ENCODE data around the gene THBS2. TPM values are rescaled to one million over a fixed set of nuclear protein-coding genes. Genes with fewer than 3 reads are reported as not detected.

THBS2 gene
- total and polyA plus RNA-seq, 2 of the 4 experiments (the other 2 are of a cell fraction): 97.3 to 113 TPM

- TF ChIP-seq BHLHE40 (IDR thresholded peaks at IDR 0.05; ENCODE audit: low read depth, low read length) (no peak), CTCF (conservative IDR thresholded peaks at IDR 0.05; ENCODE audit: low read depth, low read length) (no peak), MXI1 (IDR thresholded peaks at IDR 0.05; ENCODE audit: borderline replicate concordance, low read depth, low read length) (no peak), ELK1 (IDR thresholded peaks at IDR 0.05; ENCODE audit: borderline replicate concordance, low read depth, low read length) (no peak), CHD1 (IDR thresholded peaks at IDR 0.05; ENCODE audit: low read depth, low read length) (no peak), MAFK (IDR thresholded peaks at IDR 0.05; ENCODE audit: low read depth, low read length) (no peak), FOS (IDR thresholded peaks at IDR 0.05; ENCODE audit: low read depth, low read length) (no peak), RCOR1 (IDR thresholded peaks at IDR 0.05; ENCODE audit: insufficient replicate concordance, low read length) (no peak), RFX5 (IDR thresholded peaks at IDR 0.05; ENCODE audit: low read depth, low read length) (no peak), NFE2L2 (IDR thresholded peaks at IDR 0.05; ENCODE audit: low read depth, low read length) (no peak), POLR2A (IDR thresholded peaks at IDR 0.05; ENCODE audit: low read depth, low read length) (no peak), USF2 (IDR thresholded peaks at IDR 0.05; ENCODE audit: low read depth, low read length) (no peak), RAD21 (IDR thresholded peaks at IDR 0.05; ENCODE audit: low read length) (no peak), CEBPB (IDR thresholded peaks at IDR 0.05; ENCODE audit: low read depth, low read length) (no peak)
- H3K79me1 ChIP-seq (ENCODE audit: low read depth in 1 of 2, low read length in 2 of 2): no peaks in the 10 kb centered on the region
- H3K27me3 ChIP-seq (ENCODE audit: control insufficient read depth, insufficient read depth, low read length): no peaks in the 10 kb centered on the region
- intact Hi-C loops (cut with micrococcal nuclease): no loop called here
- no peaks in the 10 kb centered on the region for H4K20me1 ChIP-seq (ENCODE audit: insufficient read depth, low read length)
- H2AFZ ChIP-seq (replicated peaks; ENCODE audit: low read length, poor library complexity): no peak overlapping the region
- ATAC-seq (ENCODE audit: low read depth) (peak; percentile 61), DNase-seq (peak; percentile 29)
- no peak overlapping the region for H2AK5ac ChIP-seq (ENCODE audit: low read depth, low read length)
- H3K27ac ChIP-seq (ENCODE audit: insufficient read depth, low read length): no peak overlapping the region
- no peak overlapping the region for H4K91ac ChIP-seq (ENCODE audit: insufficient read depth, low read depth, low read length)
- H3K4ac ChIP-seq (ENCODE audit: low read depth, low read length): no peak overlapping the region
- no peak overlapping the region for H3K14ac ChIP-seq (replicated peaks; ENCODE audit: low read depth, low read length)
- in situ Hi-C loops (cut with MboI; ENCODE audit: low sequenced_read_pairs): no loop called here
- no peak overlapping the region for H3K23ac ChIP-seq (ENCODE audit: low read depth, low read length)
- no peaks in the 10 kb centered on the region for H3K36me3 ChIP-seq (ENCODE audit: control insufficient read depth, insufficient read depth, low read length)
- no peak overlapping the region for H4K5ac ChIP-seq (ENCODE audit: low read depth, low read length)
- H3K4me1 ChIP-seq (ENCODE audit: control insufficient read depth, insufficient read depth, low read length): peaks cover 7% of the 10 kb centered on the region; the same call in 1 of the 2 replicates
- H3K9me1 ChIP-seq (ENCODE audit: insufficient read depth, low read length): no peaks in the 10 kb centered on the region
- no peak overlapping the region; a peak in 1 of 4 replicates for H4K8ac ChIP-seq (ENCODE audit: low read depth in 2 of 2, low read length in 2 of 2)
- H3K4me3 ChIP-seq (ENCODE audit: insufficient read depth, low read depth, low read length): no peak overlapping the region
- no peak overlapping the region for H3K9ac ChIP-seq (ENCODE audit: low read depth, low read length)
- POLR2A ChIA-PET (ENCODE audit: unreplicated experiment): no interaction called here
- dilution Hi-C loops (cut with HindIII; ENCODE audit: low sequenced_read_pairs, unreplicated experiment): no loop called here
- H2BK5ac ChIP-seq (ENCODE audit: low read depth, low read length, poor library complexity, severe bottlenecking): no peak overlapping the region
- CTCF ChIA-PET: no interaction called here
- no peak overlapping the region for H2BK20ac ChIP-seq (ENCODE audit: low read depth, low read length)
- H3K56ac ChIP-seq (ENCODE audit: extremely low read depth, insufficient read depth, low read length): no peak overlapping the region
- no peak overlapping the region for H2AK9ac ChIP-seq (replicated peaks; ENCODE audit: low read depth, low read length, poor library complexity)
- no peak overlapping the region for H3K18ac ChIP-seq (ENCODE audit: low read depth, low read length)
- no CpG with 5 or more reads among the region's 2 CpGs for WGBS, 2 experiments (ENCODE audit: extremely low coverage in 2 of 2, insufficient read length in 1 of 2)
- H2BK15ac ChIP-seq (ENCODE audit: low read depth, low read length): no peak overlapping the region
- no peak overlapping the region for H3K4me2 ChIP-seq (ENCODE audit: low read depth, low read length)
- BruUV-seq (replicated peaks): no TSS peak
- H3K9me3 ChIP-seq (ENCODE audit: control insufficient read depth, insufficient read depth, low read length): peaks cover 8% of the 10 kb centered on the region
- H2BK120ac ChIP-seq (ENCODE audit: low read depth, low read length): no peak overlapping the region
Observed at GRCh38 chr6:169204167-169204566, 49.5 kb downstream of the THBS2 start.
